DMS153 (cell line): ENCODE data around the gene MYOG.

Experiments used
- DNase-seq: peaks from one replicate; lab custom pipeline; 2025; lab: John Stamatoyannopoulos, UW

Gene MYOG

DNA sequence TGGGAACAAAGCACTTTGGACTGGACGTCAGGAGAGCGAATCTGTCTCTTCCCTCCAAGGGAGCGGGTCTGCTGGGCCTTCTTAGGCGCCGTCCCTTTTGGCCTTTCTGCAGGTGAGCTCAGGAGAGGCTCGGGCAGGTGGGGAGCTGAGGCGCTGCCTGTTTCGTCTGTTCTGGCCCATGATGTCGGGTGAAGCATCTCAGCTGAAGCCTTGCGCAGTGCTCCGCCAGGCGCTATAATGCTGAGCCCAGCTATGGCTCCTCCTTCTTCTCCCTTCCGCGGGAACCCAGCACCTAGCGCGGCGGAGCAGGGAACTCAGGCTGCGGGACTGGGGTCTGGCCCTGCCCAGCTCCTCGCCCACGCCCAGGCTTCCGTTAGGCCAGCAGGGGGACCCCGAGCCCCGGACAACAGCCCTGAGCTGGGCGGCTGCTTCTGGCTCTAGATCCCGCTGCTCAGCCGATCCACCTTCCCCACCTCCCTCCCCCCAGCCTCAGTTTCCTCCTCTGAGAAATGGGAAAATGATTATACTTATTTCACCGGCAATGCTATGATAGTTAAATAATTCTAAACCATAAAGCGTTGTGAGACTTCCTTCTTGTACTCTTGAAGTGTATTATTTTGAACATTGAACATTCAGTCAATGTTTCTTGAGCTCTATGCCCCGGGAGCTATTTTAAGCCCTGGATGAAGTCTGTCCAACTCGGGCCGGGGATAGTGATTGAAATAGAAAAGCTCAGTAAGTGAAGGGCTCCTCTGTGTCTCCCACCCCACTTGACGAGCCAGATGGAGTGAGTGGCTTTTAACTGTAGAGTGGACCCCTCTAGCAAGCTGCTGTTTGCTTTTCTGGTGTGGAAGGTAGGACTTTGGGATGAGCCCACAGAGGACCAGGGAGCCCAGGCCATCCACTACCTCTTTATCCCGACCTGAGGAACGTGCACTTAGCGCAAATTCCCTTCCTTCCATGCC, 32.1 kb upstream of the MYOG start:
- DNase-seq: peak; percentile 51

DNA sequence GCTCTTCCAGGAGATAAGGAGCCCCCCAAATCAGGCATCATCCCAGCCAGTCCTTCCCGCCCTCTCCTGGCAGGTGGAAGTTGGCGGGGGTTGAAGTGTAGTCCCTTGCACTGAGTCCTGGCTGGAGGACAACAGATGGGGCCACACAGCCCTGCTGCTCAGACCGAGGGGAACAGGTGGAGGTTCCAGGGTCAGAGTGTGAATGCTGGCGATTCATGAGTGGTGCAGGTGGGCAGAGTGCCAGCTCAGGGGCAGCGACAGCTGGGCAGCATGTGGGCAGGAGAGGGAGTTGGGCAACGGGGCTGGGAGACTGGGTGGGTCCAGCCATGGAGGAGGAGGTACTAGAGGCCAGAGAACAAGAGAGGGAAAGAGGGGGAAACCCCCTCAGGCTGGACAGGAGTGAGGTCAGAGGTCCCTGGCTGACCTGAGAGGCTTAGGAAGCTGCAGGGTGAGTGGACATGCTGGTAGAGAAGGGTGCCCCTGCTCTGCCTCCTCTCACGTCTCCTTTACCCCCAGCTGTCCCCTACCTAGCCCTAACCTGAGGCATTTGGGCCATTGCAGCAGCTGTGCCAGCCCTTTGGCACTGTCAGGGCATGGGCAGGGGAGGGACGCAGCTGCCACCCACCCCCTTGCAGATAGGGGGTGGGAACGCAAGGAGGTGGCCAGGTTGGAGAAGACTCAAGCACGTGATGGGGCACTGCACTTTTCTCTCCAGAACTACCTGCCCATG, 30.4 kb upstream of the MYOG start:
- DNase-seq: no peak

DNA sequence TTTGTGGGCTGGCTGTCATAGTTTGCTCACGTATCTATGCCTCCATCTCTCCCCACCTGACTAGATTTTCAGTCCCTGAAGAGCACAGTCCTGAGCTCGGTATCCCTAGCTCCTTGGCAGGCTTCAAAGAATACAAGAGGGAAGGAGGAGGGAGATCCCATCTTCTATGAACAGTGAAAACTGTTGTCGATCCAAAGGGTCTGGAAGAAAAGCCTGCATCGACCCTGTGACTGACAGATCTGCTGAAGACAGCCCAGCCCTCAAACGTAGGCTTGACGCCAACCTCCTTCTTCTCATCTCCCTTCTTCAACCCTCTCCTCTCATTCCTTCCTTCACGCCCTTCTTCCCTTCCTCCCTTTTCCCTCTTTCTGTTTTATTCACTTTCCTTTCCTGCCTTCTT, 28.4 kb upstream of the MYOG start:
- no peak for DNase-seq

DNA sequence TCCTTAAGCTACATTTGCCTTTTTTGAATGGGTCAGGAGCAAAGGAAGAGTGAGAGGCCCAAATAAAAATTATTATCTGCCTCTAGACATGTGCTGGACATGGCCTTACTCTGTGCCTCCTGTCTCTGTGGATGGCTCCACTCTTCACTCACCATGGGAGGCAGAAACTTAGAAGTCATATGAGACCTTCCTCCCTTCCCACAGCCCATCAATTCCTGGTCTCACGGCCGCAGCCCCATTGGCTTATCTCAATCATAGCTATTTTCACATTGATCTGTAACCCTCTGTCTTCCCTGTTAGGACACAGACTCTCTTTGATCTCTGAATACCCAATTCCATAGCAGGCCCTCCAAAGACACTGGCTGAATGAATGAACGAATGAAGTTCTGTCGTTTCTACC, 27.5 kb upstream of the MYOG start:
- DNase-seq: no peak

DNA sequence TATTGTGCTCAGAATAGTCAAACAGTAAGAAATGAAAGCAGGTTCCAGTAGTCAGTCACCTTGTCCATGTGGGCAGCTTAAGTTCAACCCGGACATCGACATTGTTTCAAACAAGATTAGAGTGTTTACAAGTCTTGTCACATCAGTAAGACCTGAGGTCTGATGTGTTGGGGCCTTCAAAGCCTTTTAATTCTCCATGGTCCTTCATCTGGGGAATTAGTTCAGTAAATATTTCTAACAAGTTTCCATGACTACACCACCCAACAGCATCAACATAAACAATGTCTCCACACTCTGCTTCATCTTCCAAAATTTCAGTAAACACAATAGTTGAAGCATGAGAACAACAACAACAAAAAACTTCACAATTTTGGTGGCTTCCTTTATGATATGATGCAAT, 26.7 kb upstream of the MYOG start:
- no peak for DNase-seq

DNA sequence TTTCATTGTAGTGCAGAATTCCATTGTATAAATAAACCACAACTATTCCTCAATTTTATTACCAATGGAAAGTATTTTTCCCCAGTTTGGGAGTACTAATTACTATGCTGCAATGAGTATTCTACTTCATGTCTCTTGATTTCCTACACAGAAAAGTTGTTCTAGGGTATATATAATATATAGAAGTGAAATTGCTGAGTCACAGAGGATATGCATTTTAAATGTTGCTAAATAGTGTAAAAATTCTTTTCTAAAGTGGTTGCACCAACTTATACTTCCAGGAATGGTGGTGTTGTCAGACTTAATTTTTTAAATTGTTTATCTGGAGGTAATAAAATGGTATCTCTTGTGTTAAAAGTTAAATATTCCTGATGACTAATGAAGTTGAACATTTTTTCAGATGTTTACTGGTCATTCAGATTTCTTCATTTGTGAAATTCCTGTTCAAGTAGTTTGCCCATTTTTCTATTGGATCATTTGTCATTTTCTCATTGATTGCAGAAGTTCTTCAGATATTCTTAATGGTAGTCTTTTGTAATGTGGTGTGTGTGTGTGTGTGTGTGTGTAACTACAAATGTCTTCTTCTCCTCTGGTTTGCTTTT, 19.1 kb upstream of the MYOG start:
- DNase-seq: no peak

DNA sequence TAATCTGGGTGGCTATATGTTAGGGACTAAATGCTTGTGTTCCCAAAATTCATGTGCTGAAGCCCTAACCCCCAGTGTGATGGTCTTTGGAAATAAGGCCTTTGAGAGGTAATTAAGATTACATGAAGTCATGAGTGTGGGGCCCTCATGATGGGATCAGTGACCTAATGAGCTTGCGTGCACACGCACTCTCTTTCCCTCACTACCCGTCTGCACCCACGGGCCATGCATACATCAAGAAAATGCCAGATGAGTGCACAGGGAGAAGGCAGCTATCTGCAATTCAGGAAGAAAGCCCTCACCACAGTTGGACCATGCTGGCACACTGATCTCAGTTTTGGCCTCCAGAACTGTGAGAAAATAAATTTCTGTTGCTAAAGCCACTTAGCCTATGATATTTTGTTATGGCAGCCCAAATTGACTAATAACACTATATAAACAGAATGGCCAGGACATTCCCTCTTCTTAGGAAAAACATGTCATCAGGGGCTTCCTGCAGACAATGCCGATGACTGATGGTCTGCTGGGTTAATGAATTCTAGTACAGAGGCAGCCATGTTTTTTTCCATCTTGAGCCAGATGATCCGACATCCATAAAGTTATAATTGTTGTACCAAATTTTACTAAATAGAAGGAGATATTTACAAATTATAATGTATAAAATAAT, 18.1 kb upstream of the MYOG start:
- no peak for DNase-seq

DNA sequence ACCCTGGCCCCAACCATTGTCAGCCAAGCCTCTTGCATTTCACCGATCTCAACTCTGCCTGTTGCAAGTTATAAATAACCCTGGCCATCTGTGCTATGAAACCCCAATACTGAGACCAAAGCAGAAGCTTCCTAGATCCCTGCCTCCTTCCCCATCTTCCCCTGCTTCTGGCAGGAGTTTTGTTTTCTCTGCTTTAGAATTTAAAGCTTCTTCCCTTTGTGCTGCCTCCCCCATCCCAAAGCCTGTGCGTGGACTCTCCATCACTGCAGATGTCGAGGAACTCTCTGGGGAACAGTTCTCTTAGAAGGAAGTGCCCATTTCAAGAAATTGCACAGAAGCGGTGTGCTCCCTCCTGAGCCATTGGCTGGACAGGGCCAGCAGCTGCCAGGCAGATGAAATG, 17.4 kb upstream of the MYOG start:
- DNase-seq: no peak

DNA sequence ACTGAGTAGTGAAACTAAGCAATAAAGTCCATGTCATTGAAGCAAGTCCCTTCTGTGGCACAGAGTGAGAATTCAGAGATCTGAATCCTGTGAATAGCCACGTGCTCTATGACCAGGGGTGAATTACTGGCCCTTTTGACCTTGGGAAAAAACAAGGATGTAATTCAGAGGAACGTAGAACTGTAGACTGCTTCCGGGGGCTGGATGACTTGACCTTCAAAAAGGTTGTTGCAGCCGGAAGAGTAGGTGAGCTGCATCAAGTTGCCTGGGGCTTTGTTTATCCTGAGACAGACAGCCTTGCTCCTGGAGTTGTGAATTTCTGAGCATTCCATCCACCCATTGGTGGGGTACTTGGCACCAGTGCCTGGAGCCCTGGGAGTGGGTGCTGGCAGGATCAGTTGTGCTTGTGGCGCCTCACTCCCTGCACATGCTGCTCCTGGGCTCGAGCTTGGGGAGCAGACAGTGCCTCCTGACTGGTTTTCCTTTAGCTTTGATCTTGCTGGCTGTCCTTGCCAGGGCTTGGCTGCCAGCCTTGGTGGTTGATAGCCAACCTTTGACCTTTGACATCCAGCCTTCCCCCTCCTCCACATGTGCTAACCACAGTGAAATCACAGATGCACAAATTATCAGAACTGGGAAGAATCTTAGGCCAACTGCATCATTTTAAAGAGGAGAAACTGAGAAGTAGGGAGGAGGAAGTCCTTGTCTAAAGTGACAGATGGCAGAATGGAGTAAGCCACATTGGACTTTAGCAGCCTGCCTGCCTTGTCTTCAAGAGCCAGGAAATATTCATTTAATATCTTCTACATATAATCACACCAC, 16.2 kb upstream of the MYOG start:
- no peak for DNase-seq

DNA sequence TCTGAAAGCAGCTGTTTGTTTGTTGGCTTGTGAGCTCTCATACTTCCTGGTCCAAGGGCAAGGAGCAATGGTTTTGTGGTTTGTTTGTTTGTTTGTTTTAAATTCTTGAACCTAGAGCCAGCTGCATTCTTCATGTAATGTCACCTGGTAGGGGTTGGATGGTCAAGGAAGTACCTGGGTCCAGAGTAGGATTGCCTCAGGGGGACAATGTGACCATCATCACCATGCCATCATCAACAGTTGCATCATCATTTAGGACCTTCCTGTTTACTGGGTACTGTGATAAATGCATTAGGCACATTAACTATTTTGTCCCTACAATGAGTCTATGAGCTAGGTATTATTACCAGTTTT, 14.7 kb upstream of the MYOG start:
- no peak for DNase-seq

DNA sequence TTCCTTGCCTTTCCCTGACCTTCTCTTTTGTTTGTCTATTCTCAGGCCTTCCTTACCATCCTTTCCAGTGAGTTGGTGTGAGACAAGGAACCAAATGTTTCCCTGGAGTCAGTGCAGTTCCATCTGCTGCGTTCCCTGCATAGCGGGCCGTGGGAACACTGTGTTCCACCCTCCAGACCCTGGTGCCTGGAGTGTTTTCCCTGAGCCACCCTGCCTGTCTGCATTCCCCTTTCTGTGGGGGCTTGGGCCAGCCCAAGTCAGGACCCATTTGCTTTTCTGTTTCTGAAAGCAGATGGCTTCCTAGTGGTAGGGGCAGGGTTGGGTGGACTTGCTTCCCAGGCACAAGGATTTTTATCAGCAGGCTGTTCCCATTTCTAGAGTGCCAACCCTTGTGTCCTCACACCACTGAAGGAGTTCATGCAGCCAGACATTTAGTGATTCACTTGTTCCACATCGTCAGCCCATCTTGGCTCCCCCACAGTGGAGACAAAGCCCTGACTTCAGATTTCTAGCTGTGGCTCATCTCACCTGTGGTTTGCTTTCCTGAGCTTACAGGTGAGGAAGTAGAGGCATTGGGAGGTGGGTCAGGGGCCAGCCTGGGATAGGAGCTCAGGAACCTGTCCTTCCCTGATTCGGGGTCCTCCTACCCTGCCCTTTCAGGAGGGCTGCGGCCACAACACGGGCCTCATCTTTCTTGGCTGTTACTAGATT, 14.1 kb upstream of the MYOG start:
- no peak for DNase-seq

DNA sequence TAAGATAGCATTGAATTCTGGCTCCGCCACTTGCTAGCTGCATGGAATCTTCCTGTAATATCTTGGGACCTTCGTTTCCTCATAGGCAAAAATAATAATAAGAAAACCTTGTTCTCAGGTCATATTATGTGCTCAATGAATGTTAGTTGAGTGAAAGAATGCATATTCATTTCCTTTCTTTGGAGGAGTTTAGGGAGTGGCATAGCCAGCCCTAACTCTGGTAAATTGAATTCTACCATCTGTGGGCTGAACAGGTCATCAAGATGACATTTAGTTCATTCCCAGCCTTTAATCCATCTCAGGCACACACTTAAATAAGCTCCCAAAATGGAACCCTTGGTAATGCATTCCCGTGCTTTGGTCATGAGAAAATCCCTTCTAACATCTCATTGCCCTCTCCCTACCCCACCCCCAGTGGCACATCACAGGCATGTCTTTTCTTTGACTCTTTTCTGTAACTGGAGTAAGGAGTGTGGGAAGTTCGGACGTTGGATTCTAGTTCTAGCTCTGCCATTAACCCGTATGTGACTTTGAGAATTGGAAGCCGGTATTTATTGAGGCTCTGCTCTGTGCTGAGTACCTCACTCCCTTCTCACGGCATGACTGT, 13.2 kb upstream of the MYOG start:
- DNase-seq: no peak

DNA sequence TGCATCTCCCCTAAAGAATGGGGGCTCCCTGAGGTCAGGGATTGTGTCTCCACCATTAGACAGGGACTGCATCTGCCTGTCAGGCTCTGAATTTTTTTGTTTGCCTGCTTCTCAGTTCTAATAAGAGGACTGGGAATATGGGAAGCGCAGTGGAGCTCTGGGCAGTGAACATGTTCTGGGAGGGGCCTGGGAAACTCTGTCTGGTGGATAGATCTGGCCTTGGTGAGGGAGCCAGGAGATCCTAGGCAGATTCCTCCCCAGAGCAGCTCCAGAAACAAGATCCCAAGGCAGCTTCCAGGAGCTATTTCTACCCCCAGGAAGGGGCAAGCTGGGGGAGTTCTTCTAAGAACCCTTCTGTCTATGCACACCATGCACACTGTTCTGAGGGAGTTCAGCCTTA, 12.6 kb upstream of the MYOG start:
- DNase-seq: no peak

DNA sequence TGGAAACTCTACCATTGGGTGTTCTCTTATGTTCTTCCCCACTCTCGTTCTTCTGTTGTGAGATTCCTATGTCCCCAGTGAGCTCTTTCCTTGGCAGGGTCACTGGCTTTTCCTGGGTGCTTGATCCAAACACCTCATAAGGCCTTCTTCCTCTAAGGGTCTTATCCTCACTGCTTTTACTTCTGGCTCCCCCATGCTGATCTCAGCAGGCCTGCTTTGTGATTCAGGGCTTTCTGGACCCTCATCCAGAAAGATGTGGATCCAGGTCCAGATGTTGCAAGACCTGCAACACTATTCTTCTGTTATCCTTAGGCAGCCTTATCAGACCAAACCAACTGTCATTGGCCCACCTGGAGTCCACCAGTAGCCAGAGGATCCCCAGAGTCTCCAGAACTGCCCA, 11.2 kb upstream of the MYOG start:
- DNase-seq: no peak

DNA sequence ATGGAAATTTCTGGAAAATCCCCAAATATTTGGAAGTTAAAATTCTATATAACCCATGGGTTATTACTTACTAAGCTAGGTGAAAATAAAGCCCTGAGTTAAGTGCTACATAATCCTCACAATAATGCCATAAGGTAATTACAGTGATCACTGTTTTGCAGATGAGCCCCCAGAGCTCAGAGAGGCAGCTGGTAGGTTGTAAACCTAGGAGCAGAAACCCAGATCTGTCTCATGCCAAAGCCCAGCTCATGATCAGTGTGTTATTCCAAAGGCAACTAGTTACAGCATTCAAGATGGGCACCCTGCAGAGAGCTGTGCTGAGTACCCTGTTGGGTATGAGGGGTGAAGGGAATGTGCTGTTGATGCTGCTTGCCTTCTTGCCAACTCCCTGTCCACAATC, 10.8 kb upstream of the MYOG start:
- DNase-seq: no peak

DNA sequence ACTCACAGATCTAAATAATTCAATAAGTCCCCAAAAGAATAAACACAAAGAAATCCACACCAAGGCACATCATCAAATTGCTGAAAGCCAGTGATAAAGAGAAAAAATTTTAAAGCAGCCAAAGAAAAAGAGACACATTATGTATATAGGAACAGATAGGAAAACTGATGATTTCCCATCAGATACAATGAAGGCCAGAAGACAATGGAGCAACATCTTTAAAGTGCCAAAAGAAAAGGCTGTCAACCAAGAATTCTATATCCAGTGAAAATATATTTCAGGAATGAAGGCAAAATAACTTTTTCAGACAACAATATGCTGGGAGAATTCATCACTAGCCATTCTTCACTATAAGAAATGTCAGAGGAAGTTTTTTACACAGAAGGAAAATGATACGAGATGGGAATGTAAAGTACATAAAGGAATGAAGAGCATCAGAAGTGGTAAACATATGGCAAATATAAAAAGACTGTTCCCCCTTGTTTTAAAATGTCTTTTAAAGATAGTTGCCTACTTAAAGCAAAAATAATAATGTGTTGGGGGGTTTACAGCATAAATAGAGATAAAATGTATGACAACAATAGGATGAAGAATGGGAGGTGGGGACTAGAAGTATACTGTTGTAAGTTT, 9.4 kb upstream of the MYOG start:
- no peak for DNase-seq

DNA sequence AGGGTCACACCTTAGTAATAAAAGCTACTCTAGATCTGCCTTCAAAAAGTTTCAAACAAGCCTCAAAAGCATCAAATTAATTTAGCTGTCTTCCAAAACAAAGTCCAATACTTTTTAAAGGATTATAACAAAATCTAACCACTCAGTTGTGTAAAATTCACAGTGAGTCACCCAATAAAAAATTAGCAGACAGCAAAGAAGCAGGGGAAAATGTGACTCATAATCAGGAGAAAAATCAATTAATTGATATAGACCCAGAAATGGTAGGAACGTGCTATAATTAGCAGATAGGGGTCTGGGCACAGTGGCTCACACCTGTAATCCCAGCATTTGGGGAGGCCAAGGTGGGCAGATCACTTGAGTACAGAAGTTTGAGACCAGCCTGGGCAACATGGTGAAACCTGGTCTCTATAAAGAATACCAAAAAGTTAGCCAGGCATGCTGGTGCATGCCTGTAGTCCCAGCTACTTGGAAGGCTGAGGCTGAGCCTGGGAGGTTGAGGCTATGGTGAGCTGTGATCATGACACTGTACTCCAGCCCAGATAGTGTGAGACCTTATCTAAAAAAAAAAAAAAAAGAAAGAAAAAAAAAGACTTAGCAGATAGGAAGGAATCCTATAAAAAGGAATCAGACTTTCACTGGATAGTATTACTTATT, 8.1 kb upstream of the MYOG start:
- no peak for DNase-seq

DNA sequence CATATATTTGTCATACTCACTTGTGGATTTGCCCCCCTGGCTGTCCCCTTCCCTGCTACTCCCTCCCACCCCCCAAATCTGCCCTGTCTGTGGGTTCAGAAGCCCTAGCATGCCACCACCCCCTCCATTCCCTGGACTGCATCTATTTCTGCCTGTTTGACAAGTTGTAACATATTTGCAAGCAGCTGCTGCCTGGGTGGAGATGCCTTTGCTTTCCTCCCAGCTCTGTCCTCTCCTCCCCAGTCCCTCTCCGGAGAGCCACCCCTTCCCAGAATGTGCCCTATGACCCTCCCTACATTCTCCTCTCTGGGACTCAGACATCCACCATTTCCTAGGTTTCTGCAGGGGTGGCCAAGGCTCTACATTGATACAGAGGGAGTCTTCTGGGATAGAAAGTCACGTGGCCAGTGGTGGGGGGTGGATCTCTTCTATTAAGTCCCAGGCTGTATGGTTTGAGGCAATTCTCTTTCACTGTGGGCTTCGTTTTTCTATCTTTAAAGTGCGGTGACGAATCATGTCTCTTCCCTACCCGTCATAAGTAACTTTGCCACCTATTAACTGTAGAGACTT, 6.0 kb upstream of the MYOG start:
- no peak for DNase-seq

DNA sequence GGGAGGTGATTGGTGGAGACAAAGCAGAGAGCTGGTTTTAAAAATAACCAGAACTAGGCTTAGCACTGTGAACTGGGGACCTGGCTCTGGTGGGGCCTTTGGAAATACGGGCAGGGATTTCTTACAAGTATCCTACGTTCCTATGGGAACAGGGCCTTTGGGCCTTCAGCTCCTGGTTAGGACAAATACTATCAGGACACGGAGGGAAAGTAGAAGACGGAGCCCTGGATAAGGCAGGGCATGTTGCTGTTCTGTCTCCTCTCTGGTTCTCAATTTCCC, 5.3 kb upstream of the MYOG start:
- no peak for DNase-seq
